ENCODE data around the gene ARFGEF3. TPM values are rescaled to one million over a fixed set of nuclear protein-coding genes. Genes with fewer than 3 reads are reported as not detected.

Gene ARFGEF3
- total RNA-seq, 1 experiment from 2014 or later = 7.8 TPM

GRCh38 chr6:138219901-138220300 lies 58.2 kb downstream of the ARFGEF3 start:
- H3K9me2 ChIP-seq (replicated peaks; ENCODE audit: low read length) = no peaks in the 10 kb centered on the region
- H3K79me2 ChIP-seq (ENCODE audit: low read length) = no peaks in the 10 kb centered on the region
- no peaks in the 10 kb centered on the region for H4K20me1 ChIP-seq (ENCODE audit: low read length)
- intact Hi-C loops (cut with micrococcal nuclease) = no loop called here
- no peak overlapping the region for H3K27ac ChIP-seq (ENCODE audit: low read length)
- no peak for ATAC-seq
- no peak overlapping the region for H2AFZ ChIP-seq (ENCODE audit: low read length)
- no TSS peak for BruUV-seq (replicated peaks)
- no peak overlapping the region for H3K9ac ChIP-seq (ENCODE audit: low read length)
- H3K27me3 ChIP-seq (ENCODE audit: low read length) = no peaks in the 10 kb centered on the region
- H3K4me3 ChIP-seq (ENCODE audit: low read length) = no peak overlapping the region
- no peaks in the 10 kb centered on the region for H3K36me3 ChIP-seq (ENCODE audit: low read depth, low read length)
- no peak for DNase-seq
- CTCF ChIA-PET = no interaction called here
- no peaks in the 10 kb centered on the region for H3F3A ChIP-seq (ENCODE audit: low read length, unreplicated experiment)
- H3K4me2 ChIP-seq (ENCODE audit: low read length) = no peak overlapping the region
- POLR2A ChIA-PET (ENCODE audit: unreplicated experiment) = no interaction called here
- H3K9me3 ChIP-seq (ENCODE audit: low read length) = no peaks in the 10 kb centered on the region
- H3K4me1 ChIP-seq (ENCODE audit: insufficient read depth, low read length) = no peaks in the 10 kb centered on the region
- TF ChIP-seq EZH2phosphoT487 (IDR thresholded peaks at IDR 0.05; ENCODE audit: borderline replicate concordance, low read length) (no peak), EZH2 (IDR thresholded peaks at IDR 0.05; ENCODE audit: low read length, unreplicated experiment) (no peak)
- TF ChIP-seq, protein P1, sequence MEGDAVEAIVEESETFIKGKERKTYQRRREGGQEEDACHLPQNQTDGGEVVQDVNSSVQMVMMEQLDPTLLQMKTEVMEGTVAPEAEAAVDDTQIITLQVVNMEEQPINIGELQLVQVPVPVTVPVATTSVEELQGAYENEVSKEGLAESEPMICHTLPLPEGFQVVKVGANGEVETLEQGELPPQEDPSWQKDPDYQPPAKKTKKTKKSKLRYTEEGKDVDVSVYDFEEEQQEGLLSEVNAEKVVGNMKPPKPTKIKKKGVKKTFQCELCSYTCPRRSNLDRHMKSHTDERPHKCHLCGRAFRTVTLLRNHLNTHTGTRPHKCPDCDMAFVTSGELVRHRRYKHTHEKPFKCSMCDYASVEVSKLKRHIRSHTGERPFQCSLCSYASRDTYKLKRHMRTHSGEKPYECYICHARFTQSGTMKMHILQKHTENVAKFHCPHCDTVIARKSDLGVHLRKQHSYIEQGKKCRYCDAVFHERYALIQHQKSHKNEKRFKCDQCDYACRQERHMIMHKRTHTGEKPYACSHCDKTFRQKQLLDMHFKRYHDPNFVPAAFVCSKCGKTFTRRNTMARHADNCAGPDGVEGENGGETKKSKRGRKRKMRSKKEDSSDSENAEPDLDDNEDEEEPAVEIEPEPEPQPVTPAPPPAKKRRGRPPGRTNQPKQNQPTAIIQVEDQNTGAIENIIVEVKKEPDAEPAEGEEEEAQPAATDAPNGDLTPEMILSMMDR (conservative IDR thresholded peaks at IDR 0.05; ENCODE audit: low read depth, low read length) = no peak

- no peak overlapping the region for H3K9ac ChIP-seq (ENCODE audit: low read length)
- TF ChIP-seq, protein P1 (conservative IDR thresholded peaks at IDR 0.05; ENCODE audit: low read depth, low read length) = no peak
- TF ChIP-seq EZH2phosphoT487 (IDR thresholded peaks at IDR 0.05; ENCODE audit: borderline replicate concordance, low read length) = no peak
- no peak for TF ChIP-seq EZH2 (IDR thresholded peaks at IDR 0.05; ENCODE audit: low read length, unreplicated experiment)
- ChIA-PET POLR2A (ENCODE audit: unreplicated experiment) (no interaction called here), CTCF (no interaction called here)
- intact Hi-C loops (cut with micrococcal nuclease) = no loop called here
- H3F3A ChIP-seq (ENCODE audit: low read length, unreplicated experiment) = no peaks in the 10 kb centered on the region
- no TSS peak for BruUV-seq (replicated peaks)
- H4K20me1 ChIP-seq (ENCODE audit: low read length) = no peaks in the 10 kb centered on the region
- H3K4me2 ChIP-seq (ENCODE audit: low read length) = no peak overlapping the region
- H3K27me3 ChIP-seq (ENCODE audit: low read length) = no peaks in the 10 kb centered on the region
- H3K4me3 ChIP-seq (ENCODE audit: low read length) = no peak overlapping the region
- no peaks in the 10 kb centered on the region for H3K9me3 ChIP-seq (ENCODE audit: low read length)
- H3K27ac ChIP-seq (ENCODE audit: low read length) = no peak overlapping the region
- no peaks in the 10 kb centered on the region for H3K9me2 ChIP-seq (replicated peaks; ENCODE audit: low read length)
- peaks cover 11% of the 10 kb centered on the region for H3K4me1 ChIP-seq (ENCODE audit: insufficient read depth, low read length)
- no peak for ATAC-seq
- no peaks in the 10 kb centered on the region for H3K36me3 ChIP-seq (ENCODE audit: low read depth, low read length)
- H2AFZ ChIP-seq (ENCODE audit: low read length) = no peak overlapping the region
- no peak for DNase-seq
- H3K79me2 ChIP-seq (ENCODE audit: low read length) = no peaks in the 10 kb centered on the region
Observed at GRCh38 chr6:138222901-138223546, 61.3 kb downstream of the ARFGEF3 start.

GRCh38 chr6:138225953-138226352 lies 64.2 kb downstream of the ARFGEF3 start:
- no peak overlapping the region for H2AFZ ChIP-seq (ENCODE audit: low read length)
- TF ChIP-seq EZH2 (IDR thresholded peaks at IDR 0.05; ENCODE audit: low read length, unreplicated experiment) = no peak
- TF ChIP-seq EZH2phosphoT487 (IDR thresholded peaks at IDR 0.05; ENCODE audit: borderline replicate concordance, low read length) = no peak
- TF ChIP-seq, protein P1 (conservative IDR thresholded peaks at IDR 0.05; ENCODE audit: low read depth, low read length) = no peak
- H3F3A ChIP-seq (ENCODE audit: low read length, unreplicated experiment) = no peaks in the 10 kb centered on the region
- no peaks in the 10 kb centered on the region for H3K36me3 ChIP-seq (ENCODE audit: low read depth, low read length)
- no peaks in the 10 kb centered on the region for H3K9me3 ChIP-seq (ENCODE audit: low read length)
- no peak for ATAC-seq
- peaks cover 35% of the 10 kb centered on the region for H3K4me1 ChIP-seq (ENCODE audit: insufficient read depth, low read length)
- intact Hi-C loops (cut with micrococcal nuclease) = no loop called here
- no TSS peak for BruUV-seq (replicated peaks)
- H3K9me2 ChIP-seq (replicated peaks; ENCODE audit: low read length) = no peaks in the 10 kb centered on the region
- no peak overlapping the region for H3K9ac ChIP-seq (ENCODE audit: low read length)
- no peak overlapping the region for H3K4me3 ChIP-seq (ENCODE audit: low read length)
- CTCF ChIA-PET = no interaction called here
- no peaks in the 10 kb centered on the region for H3K27me3 ChIP-seq (ENCODE audit: low read length)
- H4K20me1 ChIP-seq (ENCODE audit: low read length) = no peaks in the 10 kb centered on the region
- no peak overlapping the region for H3K27ac ChIP-seq (ENCODE audit: low read length)
- no peak overlapping the region for H3K4me2 ChIP-seq (ENCODE audit: low read length)
- POLR2A ChIA-PET (ENCODE audit: unreplicated experiment) = no interaction called here
- no peak for DNase-seq
- H3K79me2 ChIP-seq (ENCODE audit: low read length) = no peaks in the 10 kb centered on the region
